NCI-H2227 (cell line): ENCODE data around the gene IL6.

Experiments used
- DNase-seq: peaks from one replicate; lab custom pipeline; 2025; ENCODE audit not compliant: unreplicated experiment; lab: John Stamatoyannopoulos, UW

Gene IL6

DNA sequence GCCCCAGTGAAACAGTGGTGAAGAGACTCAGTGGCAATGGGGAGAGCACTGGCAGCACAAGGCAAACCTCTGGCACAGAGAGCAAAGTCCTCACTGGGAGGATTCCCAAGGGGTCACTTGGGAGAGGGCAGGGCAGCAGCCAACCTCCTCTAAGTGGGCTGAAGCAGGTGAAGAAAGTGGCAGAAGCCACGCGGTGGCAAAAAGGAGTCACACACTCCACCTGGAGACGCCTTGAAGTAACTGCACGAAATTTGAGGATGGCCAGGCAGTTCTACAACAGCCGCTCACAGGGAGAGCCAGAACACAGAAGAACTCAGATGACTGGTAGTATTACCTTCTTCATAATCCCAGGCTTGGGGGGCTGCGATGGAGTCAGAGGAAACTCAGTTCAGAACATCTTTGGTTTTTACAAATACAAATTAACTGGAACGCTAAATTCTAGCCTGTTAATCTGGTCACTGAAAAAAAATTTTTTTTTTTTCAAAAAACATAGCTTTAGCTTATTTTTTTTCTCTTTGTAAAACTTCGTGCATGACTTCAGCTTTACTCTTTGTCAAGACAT is 574 bp upstream of the IL6 start:
- DNase-seq: peak; percentile 56

DNA sequence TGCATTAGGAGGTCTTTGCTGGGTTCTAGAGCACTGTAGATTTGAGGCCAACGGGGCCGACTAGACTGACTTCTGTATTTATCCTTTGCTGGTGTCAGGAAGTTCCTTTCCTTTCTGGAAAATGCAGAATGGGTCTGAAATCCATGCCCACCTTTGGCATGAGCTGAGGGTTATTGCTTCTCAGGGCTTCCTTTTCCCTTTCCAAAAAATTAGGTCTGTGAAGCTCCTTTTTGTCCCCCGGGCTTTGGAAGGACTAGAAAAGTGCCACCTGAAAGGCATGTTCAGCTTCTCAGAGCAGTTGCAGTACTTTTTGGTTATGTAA is 675 bp downstream of the IL6 start:
- DNase-seq: no peak

DNA sequence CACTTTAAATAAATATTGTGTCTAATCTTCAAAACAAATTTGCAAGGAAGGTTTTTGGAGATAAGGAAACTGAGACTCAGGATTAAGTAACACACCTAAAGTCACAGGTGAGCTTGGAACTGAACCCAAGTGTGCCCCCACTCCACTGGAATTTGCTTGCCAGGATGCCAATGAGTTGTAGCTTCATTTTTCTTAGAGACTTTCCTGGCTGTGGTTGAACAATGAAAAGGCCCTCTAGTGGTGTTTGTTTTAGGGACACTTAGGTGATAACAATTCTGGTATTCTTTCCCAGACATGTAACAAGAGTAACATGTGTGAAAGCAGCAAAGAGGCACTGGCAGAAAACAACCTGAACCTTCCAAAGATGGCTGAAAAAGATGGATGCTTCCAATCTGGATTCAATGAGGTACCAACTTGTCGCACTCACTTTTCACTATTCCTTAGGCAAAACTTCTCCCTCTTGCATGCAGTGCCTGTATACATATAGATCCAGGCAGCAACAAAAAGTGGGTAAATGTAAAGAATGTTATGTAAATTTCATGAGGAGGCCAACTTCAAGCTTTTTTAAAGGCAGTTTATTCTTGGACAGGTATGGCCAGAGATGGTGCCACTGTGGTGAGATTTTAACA is 1.5 kb downstream of the IL6 start:
- DNase-seq: peak; percentile 46

DNA sequence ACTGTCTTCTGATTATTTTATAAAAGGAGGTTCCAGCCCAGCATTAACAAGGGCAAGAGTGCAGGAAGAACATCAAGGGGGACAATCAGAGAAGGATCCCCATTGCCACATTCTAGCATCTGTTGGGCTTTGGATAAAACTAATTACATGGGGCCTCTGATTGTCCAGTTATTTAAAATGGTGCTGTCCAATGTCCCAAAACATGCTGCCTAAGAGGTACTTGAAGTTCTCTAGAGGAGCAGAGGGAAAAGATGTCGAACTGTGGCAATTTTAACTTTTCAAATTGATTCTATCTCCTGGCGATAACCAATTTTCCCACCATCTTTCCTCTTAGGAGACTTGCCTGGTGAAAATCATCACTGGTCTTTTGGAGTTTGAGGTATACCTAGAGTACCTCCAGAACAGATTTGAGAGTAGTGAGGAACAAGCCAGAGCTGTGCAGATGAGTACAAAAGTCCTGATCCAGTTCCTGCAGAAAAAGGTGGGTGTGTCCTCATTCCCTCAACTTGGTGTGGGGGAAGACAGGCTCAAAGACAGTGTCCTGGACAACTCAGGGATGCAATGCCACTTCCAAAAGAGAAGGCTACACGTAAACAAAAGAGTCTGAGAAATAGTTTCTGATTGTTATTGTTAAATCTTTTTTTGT is 2.3 kb downstream of the IL6 start:
- DNase-seq: no peak

DNA sequence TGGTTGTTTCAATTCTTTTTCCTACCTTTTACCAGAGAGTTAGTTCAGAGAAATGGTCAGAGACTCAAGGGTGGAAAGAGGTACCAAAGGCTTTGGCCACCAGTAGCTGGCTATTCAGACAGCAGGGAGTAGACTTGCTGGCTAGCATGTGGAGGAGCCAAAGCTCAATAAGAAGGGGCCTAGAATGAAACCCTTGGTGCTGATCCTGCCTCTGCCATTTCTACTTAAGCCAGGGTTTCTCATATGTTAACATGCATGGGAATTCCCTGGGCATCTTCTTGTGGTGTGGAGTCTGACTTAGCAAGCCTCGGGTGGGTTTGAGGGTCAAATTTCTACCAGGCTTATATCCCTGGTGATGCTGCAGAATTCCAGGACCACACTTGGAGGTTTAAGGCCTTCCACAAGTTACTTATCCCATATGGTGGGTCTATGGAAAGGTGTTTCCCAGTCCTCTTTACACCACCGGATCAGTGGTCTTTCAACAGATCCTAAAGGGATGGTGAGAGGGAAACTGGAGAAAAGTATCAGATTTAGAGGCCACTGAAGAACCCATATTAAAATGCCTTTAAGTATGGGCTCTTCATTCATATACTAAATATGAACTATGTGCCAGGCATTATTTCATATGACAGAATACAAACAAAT is 3.2 kb downstream of the IL6 start:
- no peak for DNase-seq

DNA sequence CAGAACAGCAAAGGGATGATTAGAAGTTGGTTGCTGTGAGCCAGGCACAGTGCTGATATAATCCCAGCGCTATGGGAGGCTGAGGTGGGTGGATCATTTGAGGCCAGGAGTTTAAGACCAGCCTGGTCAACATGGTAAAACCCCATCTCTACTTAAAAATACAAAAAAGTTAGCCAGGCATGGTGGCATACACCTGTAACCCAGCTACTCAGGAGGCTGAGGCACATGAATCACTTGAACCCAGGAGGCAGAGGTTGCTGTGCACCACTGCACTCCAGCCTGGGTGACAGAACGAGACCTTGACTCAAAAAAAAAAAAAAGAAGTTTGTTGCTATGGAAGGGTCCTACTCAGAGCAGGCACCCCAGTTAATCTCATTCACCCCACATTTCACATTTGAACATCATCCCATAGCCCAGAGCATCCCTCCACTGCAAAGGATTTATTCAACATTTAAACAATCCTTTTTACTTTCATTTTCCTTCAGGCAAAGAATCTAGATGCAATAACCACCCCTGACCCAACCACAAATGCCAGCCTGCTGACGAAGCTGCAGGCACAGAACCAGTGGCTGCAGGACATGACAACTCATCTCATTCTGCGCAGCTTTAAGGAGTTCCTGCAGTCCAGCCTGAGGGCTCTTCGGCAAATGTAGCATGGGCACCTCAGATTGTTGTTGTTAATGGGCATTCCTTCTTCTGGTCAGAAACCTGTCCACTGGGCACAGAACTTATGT is 4.1 kb downstream of the IL6 start:
- DNase-seq: no peak

DNA sequence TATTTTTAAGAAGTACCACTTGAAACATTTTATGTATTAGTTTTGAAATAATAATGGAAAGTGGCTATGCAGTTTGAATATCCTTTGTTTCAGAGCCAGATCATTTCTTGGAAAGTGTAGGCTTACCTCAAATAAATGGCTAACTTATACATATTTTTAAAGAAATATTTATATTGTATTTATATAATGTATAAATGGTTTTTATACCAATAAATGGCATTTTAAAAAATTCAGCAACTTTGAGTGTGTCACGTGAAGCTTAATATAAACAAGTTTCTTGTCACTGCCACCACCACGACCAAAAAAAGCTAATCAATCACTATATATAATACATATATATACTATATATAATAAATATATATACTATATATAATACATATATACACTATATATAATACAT is 4.8 kb downstream of the IL6 start:
- no peak for DNase-seq

DNA sequence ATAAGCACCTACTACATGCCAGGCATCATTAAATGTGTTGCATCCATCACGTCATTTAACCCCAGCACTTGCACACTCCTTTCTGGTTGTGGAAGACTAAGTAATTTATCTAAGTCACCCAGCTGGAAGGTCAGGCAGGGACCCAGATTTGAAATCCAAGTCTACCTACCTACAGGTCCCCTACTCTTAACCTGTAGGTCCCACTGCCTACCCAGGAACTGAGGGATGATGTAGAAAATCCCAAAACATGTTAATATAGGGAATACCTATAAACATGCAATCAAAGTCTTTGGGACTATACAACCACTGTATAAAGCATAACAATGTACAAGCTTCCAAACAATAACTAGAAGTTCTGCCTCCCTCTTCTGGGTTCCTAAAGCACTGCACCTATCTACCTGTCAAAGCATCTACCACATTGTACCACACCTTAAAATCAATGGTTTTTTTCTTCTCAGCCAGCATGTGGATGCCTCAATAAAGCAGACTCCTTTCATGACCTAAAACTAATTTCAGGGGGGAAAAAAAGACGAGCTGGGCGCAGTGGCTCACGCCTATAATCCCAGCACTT is 5.6 kb downstream of the IL6 start:
- DNase-seq: no peak

DNA sequence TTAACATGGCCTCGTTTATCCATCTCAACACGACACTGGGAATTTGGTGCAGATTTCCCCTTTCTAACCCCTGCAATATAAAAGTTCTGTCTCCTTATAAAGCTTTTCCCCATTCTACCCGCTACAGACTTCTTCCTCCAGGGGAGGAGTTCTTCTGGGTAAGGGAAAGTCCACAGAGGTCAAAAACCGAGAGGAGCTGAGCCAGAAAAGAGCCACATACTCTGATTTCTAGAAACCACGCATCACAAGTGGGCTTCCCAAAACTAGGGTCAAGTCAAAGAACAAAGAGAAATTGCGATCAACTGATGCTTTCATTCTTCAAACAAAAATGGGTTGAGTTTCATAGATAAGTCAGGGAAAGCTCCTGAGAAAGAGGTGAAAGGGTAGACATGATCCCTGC is 6.8 kb downstream of the IL6 start:
- DNase-seq: no peak

DNA sequence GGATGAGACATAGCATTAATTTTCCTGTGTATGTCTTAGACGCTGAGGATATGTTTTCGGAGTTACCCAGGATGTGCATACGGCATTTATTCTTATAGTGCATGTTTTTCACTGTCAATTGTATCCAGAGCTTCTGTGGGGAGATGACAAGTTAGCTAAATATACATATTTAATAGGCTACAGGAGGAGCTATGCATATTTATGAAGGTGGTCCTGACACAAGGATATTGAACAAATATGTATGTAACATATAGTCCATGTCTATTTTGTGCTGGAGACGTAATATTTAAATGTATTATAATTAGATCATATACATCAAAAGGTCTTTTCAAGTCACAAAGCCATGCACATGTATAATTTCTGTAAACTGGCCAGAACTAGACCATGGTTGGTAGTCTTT is 16.0 kb downstream of the IL6 start:
- DNase-seq: no peak

DNA sequence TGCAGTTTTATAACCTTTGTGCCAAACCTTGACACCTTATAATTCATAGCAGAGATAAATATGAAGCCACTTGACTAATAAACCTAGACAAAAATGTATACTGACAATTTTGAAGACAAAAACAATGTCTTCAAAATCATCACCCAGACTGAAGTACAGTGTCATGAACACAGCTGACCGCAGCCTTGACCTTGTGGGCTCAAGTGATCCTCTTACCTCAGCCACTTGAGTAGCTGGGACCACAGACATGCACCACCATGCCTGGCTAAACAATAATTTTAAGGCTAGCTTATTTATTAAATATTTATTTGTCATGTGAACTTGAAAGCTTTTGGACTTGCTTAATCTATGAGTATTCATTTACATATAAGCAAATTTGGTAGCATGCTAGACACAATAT is 24.3 kb downstream of the IL6 start:
- no peak for DNase-seq

DNA sequence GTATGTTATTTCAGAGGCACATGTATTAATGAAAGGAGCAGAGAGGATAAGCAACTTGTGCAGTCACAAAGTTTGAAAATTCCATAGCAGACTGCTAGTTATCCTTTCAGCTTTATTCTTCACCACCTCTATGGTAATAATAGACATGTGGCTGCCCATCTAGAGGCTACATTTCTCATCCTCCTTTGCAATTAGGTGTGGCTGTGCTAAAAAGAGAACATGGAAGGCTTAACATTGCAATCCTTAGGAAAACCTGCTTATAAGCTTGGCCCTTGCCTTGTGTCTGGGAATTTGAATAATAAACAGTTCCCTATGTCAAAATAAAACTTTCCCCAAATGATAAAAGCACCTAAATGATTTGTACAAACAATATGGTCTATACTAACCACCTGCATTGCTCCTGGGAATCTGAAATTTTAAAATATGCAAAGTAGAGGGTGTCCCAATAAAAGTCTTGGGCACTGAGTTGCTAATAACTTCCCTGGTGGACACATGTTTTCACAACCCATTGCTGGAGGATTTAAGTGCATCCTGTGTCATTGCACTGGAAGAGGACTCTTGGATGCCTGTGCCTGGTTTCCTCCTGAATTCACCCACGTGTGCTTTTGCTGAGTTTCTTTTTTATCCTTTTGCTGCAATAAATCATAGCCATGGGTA is 30.5 kb downstream of the IL6 start:
- no peak for DNase-seq

DNA sequence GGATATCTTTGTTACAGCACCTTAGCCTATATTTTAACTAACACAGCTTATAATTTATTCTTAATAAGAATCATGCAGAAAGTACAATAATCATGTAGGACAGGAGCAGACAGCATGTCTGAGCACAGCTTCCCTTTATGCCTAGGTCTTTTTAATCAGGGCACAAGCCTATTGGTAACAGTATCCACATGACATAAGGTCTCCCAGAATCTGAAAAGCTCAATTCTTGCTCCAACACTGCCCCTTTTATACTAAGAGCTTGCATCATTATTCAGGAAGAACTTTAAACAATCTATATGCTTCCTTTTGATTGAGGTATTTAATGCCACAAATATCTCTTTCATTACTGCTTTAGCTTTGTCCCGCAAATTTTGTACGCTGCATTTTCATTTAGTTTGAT is 31.6 kb downstream of the IL6 start:
- no peak for DNase-seq

DNA sequence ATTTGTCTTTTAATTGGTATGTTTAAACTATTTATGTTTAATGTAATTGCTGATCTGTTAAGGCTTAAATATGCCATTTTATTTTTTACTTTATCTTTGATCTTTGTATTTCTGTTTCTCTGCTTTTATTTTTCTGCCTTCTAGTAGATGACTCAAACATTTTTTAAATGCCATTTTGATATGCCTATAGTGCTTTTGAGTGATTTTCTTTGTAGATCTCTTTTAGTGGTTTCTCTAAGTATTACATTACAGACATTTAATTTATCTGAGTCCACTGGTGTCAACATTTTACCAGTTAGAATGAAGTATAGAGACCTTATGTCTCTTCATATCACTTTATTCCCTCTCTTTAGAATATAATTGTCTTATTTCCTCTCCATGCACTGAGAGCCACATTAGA is 32.7 kb downstream of the IL6 start:
- no peak for DNase-seq

DNA sequence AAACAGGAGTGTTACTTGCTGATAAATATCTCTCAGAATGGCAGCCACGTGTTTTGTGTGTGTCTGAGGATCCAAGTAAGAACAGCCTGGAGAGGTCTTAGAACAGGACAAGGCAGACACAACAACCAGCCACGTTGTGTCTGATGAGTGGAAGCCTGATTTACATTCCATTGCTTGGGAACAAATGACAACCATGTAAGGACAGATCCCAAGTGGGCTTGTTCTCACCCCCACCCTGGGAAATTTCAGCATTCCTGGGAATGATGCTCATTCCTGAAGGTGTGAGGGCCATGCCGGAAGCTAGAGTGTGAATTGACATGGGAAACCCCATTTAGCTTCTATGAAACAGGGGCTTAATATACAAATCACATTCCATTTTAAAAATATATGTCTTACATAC is 35.9 kb downstream of the IL6 start:
- no peak for DNase-seq

DNA sequence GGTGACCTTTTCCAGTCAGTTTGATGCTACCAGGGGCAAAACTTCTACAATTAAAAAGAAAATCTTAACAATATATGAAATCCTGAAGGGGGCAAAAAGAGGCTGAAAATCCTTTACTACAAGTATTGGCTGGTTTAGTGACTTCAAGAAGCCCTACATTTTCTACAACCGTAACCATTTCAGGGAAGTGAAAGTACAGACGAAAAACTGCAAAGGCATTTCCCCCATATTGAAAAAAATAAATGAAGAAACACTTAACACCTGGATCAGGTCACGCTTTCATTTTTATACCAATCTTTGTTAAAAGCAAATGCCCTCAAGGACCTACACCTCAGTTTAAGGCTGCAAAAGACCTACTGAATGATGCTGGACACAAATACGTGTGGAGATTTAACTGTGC is 38.6 kb downstream of the IL6 start:
- no peak for DNase-seq

DNA sequence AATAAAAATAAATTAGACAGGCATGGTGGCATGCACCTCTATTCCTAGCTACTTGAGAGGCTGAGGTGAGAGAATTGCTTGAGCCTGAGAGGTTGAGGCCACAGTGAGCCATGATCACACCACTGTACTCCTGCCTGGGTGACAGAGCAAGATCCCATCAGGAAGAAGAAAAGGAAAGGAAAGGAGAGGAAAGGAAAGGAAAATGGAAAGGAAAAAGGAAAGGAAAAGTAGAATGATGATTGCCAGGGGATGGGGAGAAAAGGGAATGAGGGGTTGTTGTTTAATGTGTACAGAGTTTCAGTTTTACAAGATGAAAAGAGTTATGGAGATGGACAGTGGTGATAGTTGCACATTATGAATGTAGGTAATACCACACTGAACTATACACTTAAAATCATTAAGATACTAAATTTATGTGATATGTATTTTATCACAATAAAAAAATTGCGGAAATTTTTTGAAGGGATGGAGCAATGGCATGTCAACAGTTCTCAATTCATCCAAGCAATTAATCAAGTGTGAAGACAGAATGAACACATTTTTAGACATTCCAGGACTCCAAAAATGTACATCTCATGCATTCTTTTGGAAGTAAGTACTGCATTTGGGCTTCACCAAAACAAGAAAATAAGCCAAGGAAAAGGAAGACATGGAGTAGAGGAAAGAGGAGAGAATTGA is 44.3 kb downstream of the IL6 start:
- no peak for DNase-seq

DNA sequence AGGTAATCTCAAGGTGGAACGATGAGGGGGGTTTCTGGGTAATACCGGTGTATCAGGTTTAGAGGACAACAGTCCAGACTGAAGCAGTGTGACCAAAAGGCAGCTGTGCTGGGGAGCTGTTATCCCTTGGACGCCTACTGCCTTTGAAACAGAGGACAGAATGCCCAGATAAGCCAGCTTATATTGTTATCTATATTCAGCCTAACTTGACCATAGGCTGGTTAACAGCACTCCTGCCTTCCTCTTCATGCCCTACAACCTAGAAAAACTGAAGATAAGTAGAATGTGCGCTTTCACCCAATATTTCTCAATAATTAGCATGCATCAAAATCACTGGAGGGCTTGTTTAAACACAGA is 44.9 kb downstream of the IL6 start:
- DNase-seq: no peak

DNA sequence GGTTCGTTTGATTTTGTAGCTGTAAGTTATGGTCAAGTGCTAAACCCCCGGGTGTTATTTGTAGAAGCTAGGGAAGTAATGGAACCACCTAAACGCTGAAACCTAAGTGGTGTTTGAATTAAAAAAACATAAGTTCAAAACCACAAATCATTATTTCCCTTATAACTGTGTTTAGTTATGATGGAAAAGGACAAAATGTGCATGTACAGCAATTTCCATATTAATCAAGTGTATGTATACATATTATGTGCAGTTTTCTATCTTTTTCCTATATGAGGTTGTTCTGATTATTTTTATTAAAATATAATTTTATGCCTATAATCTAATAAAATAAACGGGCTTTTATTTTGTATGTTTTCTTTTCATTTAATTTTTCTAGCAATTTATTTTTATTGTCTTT is 45.9 kb downstream of the IL6 start:
- no peak for DNase-seq

DNA sequence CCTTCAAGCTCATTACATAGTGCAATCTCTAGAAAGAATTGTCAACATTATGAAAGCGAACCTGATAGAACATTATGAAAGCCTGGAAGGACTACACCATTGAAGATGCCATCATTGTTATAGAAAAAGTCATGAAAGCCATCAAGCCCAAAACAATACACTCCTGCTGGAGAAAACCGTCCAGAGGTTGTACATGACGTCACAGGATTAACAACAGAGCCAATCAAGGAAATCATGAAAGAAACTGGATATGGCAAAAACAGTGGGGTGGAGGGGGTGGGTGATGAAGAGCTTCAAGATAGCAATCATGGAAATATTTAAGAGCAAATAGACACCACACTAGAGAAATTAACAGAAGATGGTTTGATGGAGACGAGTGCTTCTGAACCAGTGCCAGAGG is 50.0 kb downstream of the IL6 start:
- no peak for DNase-seq
